Stimulated activated CD4-positive, alpha-beta T cell treated with anti-CD3 and anti-CD28 coated beads, Interleukin-2, amount 100 ng/mL, for 48 hours (primary cell): ENCODE measurements around the gene ERG.

Experiments
- DNase-seq, 2 donors: peaks; one replicate each; pipeline ENCODE4 v3.0.0-alpha.2; 2020

Gene ERG

DNA sequence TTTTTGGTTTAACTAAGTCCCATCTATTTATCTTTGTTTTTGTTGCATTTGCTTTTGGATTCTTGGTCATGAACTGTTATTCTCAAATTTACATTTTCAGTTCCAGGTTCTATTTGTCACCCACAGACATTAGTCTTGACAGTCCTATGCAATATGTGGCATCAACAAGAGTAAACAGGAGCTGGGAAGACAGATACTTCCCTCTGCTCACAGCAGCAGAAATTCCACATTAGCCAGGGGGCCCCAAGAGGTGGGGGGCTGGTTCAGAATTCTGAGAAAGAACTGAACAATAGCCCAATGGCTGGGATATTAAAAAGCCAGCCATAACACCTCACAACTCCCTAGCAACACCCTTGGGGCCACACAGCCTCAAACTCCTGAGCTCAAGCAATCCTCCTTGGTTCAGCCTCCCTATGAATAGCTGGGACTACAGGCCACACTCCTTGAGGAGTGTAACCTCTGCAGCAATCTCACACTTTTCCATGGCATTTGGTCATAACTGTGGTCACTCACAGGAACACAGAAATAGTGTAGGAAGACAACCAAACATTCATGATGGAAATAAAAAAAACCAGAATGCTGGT, 67.8 kb downstream of the ERG start:
- DNase-seq, result no peak

GRCh38 chr21:38429011-38429410, 69.3 kb downstream of the ERG start:
- no peak for DNase-seq

DNA sequence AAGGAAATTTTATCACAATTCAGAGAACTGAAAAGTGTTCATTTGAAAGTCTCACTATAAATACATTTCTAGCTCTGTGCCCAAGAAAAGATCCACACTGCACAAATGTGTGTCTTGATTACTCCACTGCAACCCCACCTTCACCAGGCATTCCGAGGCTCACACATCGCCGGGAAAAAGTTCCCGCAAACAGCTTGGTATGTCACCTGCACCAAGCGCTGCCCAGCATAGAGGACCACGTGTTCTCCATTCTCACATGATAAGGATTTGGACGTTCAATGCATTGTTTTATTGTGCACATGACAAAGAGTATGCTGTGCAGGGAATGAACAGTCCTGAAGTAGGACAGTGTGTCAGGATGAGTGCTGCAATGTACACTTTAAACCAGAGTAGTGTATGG, 70.1 kb downstream of the ERG start:
- DNase-seq, result no peak

DNA sequence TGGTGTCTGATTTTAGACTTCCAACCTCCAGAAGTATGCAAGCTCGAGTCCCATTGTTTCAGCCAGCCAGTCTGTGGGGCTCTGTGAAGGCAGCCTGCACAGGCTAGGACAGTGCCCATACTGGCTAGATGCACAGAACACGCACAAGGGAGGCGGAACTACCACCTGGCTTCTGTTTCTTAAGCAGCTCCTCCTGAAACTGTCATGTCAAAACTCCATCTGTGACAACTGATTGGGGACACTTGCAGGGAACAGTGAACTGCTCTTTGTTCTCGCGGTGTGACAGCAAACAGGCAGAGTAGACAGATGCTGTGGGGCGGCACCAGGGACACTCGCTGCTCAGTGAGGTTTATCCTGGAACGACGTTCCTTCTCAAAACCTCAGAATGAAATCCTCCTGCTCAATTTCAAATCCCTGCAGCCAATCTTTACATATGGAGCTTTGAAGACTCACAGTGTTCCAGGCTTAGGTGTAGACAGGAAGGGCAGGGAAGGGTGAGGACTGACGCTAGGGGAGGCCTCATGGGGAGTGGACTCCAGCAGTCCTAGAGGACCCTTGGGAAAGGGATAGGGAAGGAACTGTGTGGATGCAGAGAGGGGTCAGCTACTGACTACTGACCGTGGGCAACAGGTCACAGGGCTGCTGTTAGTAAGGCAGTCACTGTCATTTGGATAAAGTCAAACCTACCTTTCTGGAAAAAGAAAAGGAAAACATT, 73.8 kb downstream of the ERG start:
- no peak for DNase-seq

- no peak for DNase-seq
Measured at GRCh38 chr21:38422082-38422481, 76.2 kb downstream of the ERG start.

DNA sequence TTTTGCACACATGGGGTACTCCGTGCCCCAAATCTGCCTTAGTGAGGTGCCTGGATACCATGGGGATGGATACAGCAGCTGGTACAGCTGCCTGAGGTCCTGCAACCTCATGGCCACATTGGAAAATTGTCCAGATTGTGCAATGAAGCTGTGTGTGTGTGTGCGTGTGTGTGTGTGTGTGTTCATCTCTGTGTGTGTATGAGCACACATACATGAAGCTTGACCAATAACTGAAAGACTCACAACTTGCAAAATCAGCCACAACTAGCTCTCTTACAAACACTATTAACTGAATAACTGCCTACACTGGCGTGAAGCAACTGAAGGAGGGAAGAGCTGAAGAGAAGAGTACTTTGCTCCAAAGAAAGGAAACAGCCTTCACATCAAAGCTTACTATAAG, 78.1 kb downstream of the ERG start:
- no peak for DNase-seq

- no peak for DNase-seq
Measured at GRCh38 chr21:38417726-38418125, 80.6 kb downstream of the ERG start.

GRCh38 chr21:38416791-38417190, 81.5 kb downstream of the ERG start:
- DNase-seq, result no peak

- no peak for DNase-seq
Measured at GRCh38 chr21:38413958-38414548, 84.2 kb downstream of the ERG start.

- no peak for DNase-seq
Measured at GRCh38 chr21:38410466-38410865, 87.8 kb downstream of the ERG start.

DNA sequence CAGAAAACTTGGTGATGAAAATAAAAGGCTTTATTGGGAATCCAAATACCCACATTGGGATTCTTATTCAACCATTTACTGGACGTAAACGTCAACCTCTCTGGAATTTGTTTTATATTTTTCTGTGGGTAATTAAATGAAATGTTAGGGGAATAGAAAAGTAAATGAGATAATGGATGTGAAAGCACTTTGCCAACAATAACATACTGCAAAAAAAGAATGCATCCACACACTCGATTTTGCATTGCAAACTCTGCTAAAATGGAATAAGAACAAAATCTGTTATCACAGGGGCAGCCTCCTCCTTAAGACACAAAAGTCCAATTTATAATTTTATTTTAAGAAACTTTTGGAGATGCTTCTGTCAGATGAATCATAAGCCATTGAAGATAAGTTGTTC, 88.4 kb downstream of the ERG start:
- DNase-seq, result no peak

GRCh38 chr21:38404177-38404576, 94.1 kb downstream of the ERG start:
- no peak for DNase-seq

DNA sequence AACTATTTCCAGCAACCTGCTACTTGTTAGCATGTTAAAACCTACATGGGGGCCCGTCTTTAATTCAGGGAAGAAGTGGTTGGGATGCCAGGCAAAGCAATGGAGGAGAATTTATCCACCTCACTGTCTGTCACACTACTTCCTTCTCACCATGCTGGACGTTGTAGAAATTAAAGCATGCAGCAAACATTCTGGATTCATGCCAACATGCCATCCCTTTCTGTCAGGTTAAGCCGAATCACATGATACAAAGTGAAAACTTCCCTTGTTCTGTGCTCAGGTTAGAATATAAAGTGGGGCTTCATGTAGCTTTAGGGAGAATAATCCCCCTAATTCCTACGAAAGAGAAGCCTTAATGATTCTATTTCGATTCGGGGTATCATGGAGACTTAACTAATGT, 95.5 kb downstream of the ERG start:
- DNase-seq, result no peak

- DNase-seq, result no peak
Measured at GRCh38 chr21:38402291-38402690, 96.0 kb downstream of the ERG start.

- DNase-seq, result no peak
Measured at GRCh38 chr21:38401191-38401926, 96.9 kb downstream of the ERG start.

DNA sequence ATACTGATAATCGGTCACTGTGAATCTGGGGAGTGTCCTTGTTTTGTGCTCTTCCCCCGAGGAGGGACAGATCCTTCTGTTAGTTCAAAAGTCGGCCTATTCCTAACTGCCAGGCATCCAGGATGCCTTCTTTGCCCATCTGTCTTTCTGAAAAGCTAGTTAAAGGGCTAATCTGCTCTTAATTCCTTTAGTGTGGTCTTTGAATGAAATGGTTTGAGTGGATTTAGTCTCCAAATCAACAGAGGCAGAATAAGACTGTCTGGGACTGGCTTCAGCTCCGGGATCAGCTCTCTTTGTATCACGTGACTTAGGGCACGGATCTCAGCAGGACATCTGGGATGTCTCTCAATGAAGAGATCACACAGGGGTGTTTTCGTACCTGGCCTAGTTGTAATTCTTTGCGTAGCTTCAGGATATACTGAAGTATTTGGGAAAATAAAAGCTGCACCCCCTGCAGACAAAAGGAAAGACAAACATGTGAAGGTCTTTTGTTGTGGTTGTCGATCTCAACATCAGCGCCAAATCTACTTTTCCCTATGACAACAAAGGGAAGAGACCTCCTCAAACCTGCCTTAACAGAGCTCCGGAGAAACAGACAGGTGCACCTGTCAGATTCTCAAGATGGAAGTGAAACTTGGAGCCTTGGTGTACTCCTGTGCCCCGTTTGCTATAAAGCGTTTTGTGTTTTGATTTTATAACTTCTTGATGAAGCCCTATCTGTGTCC, 97.9 kb downstream of the ERG start:
- no peak for DNase-seq

GRCh38 chr21:38399103-38399502, 99.2 kb downstream of the ERG start:
- DNase-seq, result no peak

DNA sequence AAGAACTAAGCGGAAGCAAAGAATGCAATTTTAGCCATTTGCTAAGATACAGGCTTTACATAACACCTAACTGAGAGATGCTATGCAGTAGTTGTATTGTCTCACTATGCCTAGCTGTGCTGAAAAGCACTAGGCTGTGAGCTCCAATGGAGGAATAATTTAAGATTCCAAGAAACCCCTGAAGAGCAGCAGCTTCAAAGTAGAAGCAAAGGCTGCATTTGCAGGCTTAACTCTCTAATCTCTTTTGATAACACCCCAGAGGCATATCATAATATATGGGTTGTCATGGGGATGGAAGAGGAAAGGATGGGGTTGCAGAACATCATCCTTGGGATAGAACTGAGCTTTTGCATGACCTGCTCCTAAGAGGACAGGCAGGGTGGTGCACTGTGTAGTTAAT, 102.0 kb downstream of the ERG start:
- no peak for DNase-seq

DNA sequence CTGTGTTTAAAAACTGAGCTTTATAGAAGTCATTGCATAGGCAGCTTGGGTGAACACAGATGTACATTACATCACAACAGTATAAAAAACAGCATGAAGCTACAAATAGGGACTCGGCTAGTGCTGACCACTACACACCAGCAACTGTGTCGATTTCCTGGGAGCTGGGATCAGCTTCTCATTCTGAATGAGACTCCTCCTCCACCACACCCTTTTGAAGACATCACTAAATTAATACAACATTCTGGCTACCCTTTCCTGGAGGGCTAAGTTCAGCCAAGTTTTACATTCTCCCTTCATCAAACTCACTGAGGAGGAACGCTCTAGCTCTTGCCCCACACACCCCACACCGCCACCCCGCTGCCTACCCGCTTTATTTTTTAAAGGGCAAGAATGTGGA, 102.7 kb downstream of the ERG start:
- no peak for DNase-seq

DNA sequence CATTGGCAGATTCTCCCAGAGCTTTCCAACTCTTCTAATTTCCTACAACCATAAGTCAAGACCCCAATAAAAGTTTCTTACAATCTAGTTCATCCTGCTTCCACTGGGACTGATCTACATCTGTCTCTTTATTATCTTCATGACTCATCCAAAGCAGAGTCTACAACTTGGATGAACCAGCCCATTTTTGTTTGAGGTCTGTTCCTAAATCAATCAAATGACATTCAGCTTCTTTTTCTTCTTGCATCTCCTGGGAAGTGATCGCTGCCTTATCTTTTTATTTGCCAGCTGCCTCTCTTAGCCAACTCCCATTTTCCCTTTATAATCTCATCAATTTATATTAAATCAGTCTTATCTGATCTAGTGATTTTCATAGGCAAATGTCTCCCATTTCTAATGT, 105.6 kb downstream of the ERG start:
- no peak for DNase-seq

DNA sequence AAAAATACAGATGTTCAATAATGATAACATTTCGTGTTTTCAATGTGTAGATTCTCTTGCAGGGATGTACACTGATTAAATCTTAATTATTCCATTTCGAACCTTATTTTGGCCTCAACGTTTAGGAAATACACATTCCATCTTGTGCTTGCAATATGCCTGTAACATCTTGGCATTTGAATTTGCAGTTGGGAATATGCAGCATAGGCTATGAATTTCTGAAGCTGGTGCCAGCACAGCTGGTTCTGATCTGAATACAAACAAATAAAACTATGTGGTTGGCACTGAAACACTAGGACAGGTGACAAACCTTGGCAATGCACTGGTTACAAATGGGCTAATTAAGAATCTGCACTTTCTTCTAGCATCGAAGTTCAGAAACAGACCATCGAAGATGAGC, 108.4 kb downstream of the ERG start:
- no peak for DNase-seq

DNA sequence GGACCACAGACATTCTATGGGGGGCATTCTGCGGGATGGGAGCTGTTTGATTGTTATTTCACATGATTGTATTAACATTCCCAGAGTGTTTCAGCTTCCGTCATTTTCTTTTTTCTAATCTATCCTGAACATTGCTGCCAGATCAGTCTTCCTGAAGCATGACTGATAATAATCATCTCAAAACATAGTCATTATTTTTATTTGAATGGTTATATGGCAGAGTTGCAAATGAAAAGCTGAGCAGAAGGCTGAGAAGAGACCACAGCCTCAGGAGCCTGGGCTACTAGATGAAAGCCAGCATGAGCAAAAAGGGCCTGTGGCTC, 109.0 kb downstream of the ERG start:
- no peak for DNase-seq

DNA sequence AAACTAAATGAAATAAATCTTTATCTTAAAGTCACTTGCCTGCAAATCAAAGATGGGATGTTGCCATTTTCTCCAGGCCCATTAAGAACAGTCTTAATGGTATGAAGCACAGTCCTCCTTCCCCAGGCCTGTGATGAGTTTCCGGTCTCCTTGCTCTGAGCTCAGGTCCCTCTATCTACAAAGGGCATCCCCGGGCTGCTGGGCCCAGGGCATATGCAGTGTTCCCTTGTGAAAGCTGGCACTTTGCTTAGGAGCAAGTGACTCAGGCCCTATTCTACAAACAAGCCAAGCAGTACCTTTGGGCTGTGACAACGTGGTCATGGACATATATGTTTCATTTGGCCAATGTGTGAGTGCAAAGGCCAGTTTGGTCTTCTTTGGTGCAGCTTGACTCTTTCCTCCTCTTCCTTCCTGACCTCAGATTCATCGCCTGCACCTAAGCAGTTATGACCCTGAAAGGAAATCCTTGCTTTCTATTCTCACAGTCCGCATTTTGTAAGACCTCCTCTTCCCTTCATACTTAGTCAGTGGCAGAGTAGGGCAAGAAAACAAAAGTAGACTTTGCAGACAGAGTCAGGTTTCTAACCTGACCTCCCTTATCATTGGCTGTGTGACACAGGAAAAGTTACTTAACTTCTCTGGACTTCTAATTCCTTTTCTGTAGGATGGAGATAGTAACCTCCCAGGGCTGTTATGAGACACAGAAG, 109.5 kb downstream of the ERG start:
- DNase-seq, result no peak
